RWPE2 (cell line): Measurements from ENCODE around the gene BCL11B.

ENCODE experiments used
- ATAC-seq: fragments of 200-7000 bp; cut with Tn5 transposase; 3 replicates; pipeline ENCODE4 v1.9.1; 2021; ENCODE audit warnings: low read depth
- DNase-seq: peaks from one replicate; pipeline ENCODE4 v3.0.0-alpha.2; 2020; ENCODE audit warnings: low spot score
- H3K27ac ChIP-seq: fragments of 450-650 bp; 2 replicates; pipeline ENCODE4 v1.5.1; 2017; ENCODE audit warnings: mild to moderate bottlenecking; ENCODE audit not compliant: poor library complexity, severe bottlenecking
- H3K27me3 ChIP-seq: fragments of 250-450 bp; sonication (Bioruptor Pico); 2 replicates; pipeline ENCODE4 v1.5.1; 2021; ENCODE audit warnings: mild to moderate bottlenecking, moderate library complexity; ENCODE audit not compliant: insufficient read depth, poor library complexity, severe bottlenecking
- H3K36me3 ChIP-seq: fragments of 250-450 bp; sonication (Bioruptor Pico); 2 replicates; pipeline ENCODE4 v1.5.1; 2020; ENCODE audit warnings: low read depth, mild to moderate bottlenecking, moderate library complexity
- H3K4me1 ChIP-seq: fragments of 250-450 bp; sonication (Bioruptor Pico); 2 replicates; pipeline ENCODE4 v1.5.1; 2021; ENCODE audit warnings: mild to moderate bottlenecking, moderate library complexity; ENCODE audit not compliant: insufficient read depth, poor library complexity, severe bottlenecking
- H3K4me3 ChIP-seq: fragments of 250-450 bp; sonication (Bioruptor Pico); 2 replicates; pipeline ENCODE4 v1.5.1; 2021; ENCODE audit warnings: mild to moderate bottlenecking, moderate library complexity; ENCODE audit not compliant: severe bottlenecking
- H3K9me3 ChIP-seq: fragments of 250-450 bp; sonication (Bioruptor Pico); 2 replicates; pipeline ENCODE4 v1.5.1; 2021; ENCODE audit warnings: mild to moderate bottlenecking, moderate library complexity; ENCODE audit not compliant: severe bottlenecking
- CTCF ChIP-seq: fragments of 450-650 bp; IDR thresholded peaks from one replicate; pipeline ENCODE4 v1.5.1; 2017; ENCODE audit warnings: mild to moderate bottlenecking, moderate library complexity; ENCODE audit not compliant: poor library complexity, severe bottlenecking

Gene BCL11B

DNA sequence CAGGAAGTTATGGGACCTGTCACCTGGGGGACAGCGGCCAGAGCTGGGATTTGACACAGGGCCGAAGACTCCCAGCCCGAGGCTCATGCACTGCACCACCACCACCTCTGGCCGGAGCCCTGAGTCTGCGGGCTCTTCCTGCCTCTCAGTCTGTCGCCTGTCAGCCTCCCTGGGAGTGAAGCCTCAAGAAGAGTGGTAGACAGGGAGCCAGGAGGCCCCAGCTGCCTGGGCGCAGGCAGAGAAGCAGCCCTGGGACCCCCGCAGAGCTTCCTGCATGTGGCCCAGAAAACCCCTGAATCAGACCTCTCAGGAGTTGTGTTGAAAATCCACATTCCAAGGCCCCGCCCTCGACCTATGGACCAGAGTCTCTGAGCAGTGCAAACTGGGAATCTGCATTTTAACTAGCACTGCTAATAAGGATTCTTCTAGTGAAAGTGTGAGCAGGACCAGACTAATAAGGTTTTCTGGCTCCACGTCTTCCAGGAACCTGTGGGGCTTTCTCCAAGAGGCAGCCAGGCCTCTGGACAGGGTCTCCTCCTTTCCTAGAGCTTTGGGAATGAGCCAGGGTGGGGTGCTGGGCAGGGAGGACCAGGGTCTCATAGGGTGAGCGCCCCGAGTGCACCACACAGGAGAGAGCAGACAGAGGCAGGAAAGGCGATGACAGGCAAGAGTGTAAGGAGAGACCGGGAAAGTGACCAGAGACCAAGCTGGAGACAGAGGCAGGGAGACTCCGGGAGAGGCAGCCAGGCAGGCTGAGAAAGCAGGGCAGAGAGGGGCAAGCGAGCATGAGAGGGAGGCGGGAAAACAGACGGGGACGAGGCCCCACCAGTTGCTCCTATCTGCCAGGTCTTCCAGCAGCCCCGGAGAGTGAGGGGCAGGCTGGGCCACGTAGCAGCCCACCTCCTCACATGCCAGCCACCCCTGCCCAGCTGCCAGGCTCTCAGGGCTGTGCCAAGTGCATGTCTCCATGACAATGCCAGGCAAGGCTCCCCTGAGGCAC, 112.4 kb downstream of the BCL11B start:
- Histone ChIP-seq H3K4me3 (no peak overlapping the region), H3K4me1 (peaks cover 10% of the 10 kb centered on the region), H3K27ac (no peak overlapping the region), H3K9me3 (no peaks in the 10 kb centered on the region), H3K36me3 (no peaks in the 10 kb centered on the region), H3K27me3 (no peaks in the 10 kb centered on the region)
- TF ChIP-seq CTCF: no peak
- ATAC-seq (no peak; the same call in 2 of the 3 replicates), DNase-seq (peak; percentile 63)

DNA sequence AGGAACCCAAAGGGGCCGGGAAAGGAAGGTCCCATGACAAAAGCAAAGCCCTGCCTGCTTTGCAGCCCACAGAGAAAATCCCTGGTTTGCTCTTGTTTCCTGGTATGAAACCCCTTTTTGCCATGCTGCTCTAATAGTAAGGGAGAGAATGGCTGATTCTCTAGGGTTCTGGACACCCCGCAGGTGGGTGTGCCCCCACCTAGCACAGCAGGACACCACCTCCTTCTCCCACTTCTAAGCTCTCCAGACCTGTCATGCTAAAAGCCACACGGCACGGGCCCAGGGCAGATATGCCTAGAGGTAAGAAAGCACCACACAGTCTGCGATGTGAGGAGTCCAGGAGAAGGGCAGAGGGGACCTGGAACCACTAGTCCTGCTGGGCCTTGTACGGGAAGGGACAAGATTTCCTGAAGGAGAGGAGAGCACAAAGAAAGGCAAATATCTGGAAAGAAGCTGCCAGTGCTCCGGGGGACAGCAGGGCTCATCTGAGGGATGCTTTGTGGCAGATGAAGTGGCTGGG, 113.3 kb downstream of the BCL11B start:
- no peak overlapping the region for H3K27ac ChIP-seq
- ATAC-seq (no peak), DNase-seq (peak; percentile 45)
- H3K27me3 ChIP-seq: no peaks in the 10 kb centered on the region
- H3K9me3 ChIP-seq: no peaks in the 10 kb centered on the region
- TF ChIP-seq CTCF: no peak
- H3K4me1 ChIP-seq: peaks cover 10% of the 10 kb centered on the region
- H3K4me3 ChIP-seq: no peak overlapping the region
- H3K36me3 ChIP-seq: no peaks in the 10 kb centered on the region

- Histone ChIP-seq H3K27me3 (no peaks in the 10 kb centered on the region), H3K4me3 (no peak overlapping the region), H3K9me3 (no peaks in the 10 kb centered on the region), H3K4me1 (peaks cover 10% of the 10 kb centered on the region), H3K36me3 (no peaks in the 10 kb centered on the region), H3K27ac (no peak overlapping the region)
- DNase-seq (peak; percentile 12), ATAC-seq (no peak)
- no peak for TF ChIP-seq CTCF
Observed at GRCh38 chr14:99158150-99158549, 113.8 kb downstream of the BCL11B start.

DNA sequence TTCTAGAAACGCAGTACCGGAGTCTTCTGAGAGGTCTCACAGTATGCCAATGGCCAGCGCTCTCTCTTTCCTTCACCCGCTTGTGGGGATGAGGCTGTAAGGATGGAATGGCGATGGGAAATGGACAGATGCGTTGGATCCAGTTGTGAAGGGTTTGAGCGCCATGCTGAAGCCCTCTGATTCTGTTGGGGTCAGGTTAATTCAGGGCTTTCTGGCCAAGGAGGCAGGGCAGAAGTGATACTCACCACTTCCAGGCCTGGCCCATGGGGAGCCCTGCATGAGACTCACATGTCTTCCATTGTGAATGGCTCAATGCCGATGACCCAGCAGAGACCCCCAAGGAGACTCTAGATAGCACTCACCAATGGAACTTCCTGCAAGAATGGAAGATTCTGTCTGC, 114.3 kb downstream of the BCL11B start:
- no peaks in the 10 kb centered on the region for H3K36me3 ChIP-seq
- DNase-seq: no peak
- no peaks in the 10 kb centered on the region for H3K27me3 ChIP-seq
- ATAC-seq: no peak
- TF ChIP-seq CTCF: no peak
- no peak overlapping the region for H3K27ac ChIP-seq
- H3K4me3 ChIP-seq: no peak overlapping the region
- peaks cover 10% of the 10 kb centered on the region for H3K4me1 ChIP-seq
- no peaks in the 10 kb centered on the region for H3K9me3 ChIP-seq
